Adrenal gland (tissue), 12 donors: ENCODE results near the gene WWTR1. TPM values are rescaled to one million over a fixed set of nuclear protein-coding genes. Genes with fewer than 3 reads are reported as not detected.

Experiments
- DNase-seq, 7 donors: peaks; one replicate each; pipeline ENCODE4 v3.0.0-alpha.2; 2019 to 2020
- H3K27ac ChIP-seq, 5 donors: fragments of 200-600 bp; sonication (generic) in 4 of 5; 1 replicate in 3 of 5; 2 replicates in 2 of 5; pipeline versions ENCODE4 v1.5.1 to v1.8.0; 2016 to 2020; ENCODE audit warnings: mild to moderate bottlenecking in 1 of 5
- H3K27me3 ChIP-seq: fragments of 200-600 bp; 2 replicates; pipeline ENCODE4 v1.8.0; 2021
- H3K36me3 ChIP-seq, 2 donors: fragments of 200-600 bp; replicated peaks in 1 of 2; 1 replicate in 1 of 2; 2 replicates in 1 of 2; pipeline versions ENCODE4 v1.5.1 to v1.8.0; 2018 to 2022
- H3K4me1 ChIP-seq, 2 donors: fragments of 200-600 bp; replicated peaks in 1 of 2; 1 replicate in 1 of 2; 2 replicates in 1 of 2; pipeline versions ENCODE4 v1.5.1 to v1.8.0; 2018 to 2021
- H3K4me3 ChIP-seq, 4 donors: fragments of 200-600 bp; sonication (generic) in 3 of 4; one replicate each; pipeline ENCODE4 v1.5.1; 2016 to 2018
- H3K9me3 ChIP-seq, 3 donors: fragments of 200-600 bp; sonication (generic) in 1 of 3; replicated peaks in 1 of 3; 1 replicate in 2 of 3; 2 replicates in 1 of 3; pipeline versions ENCODE4 v1.5.1 to v1.8.0; 2016 to 2021
- POLR2A ChIP-seq, 2 donors: fragments of 450-650 bp; IDR thresholded peaks; one replicate each; pipeline ENCODE4 v1.6.1; 2017; ENCODE audit warnings: antibody characterized with exemption in 2 of 2, mild to moderate bottlenecking in 2 of 2, moderate library complexity in 1 of 2
- WGBS, 4 donors: extraction: QIAGEN DNeasy Blood & Tissue Kit in 2 of 4; methylation state at CpG; one replicate each; pipeline versions ENCODE4 v1.1.5 to v1.1.7; 2013 to 2017; 5-methylcytosine and 5-hydroxymethylcytosine counted together
- intact Hi-C, 2 donors: fragments of 100-400 bp; cut with DNase I; formaldehyde crosslinking; loops; one replicate each; pipeline versions ENCODE4 v1.14.1 to v1.15.0; 2022 to 2023
- polyA plus RNA-seq, 3 donors: library from polyadenylated mRNA; stranded (reverse); fragments of 200-250 nt in 2 of 3; fragments of 350-450 nt in 1 of 3; fragmentation: Illumina TruSeq in 1 of 3; extraction: RNeasy Lipid Tissue Mini Kit (QIAGEN cat#74804) in 1 of 3; gene quantifications; one replicate each; pipeline ENCODE4 v1.2.3, GENCODE V29; 2013 to 2014
- total RNA-seq, 9 donors: library from RNA; depleted of rRNA in 4 of 9; stranded (reverse); fragments of >200 nt in 4 of 9; fragments of 120-200 nt in 1 of 9; fragmentation: NEBNext Ultra II Directional in 1 of 9; extraction: Animal tissue kit (Norgen Biotek cat#: 25700) in 1 of 9; gene quantifications; one replicate each; pipeline versions ENCODE4 v1.1.0 to v1.2.4, GENCODE V29; 2013 to 2023
- TF ChIP-seq, protein P1 (sequence below), 6 experiments: fragments of 450-650 bp in 4 of 6; fragments of 200-600 bp in 2 of 6; sonication (generic) in 1 of 6; IDR thresholded peaks; 1 replicate in 5 of 6; 2 replicates in 1 of 6; pipeline versions ENCODE4 v1.5.1 to v1.8.0; 2016 to 2021; ENCODE audit warnings: antibody characterized with exemption in 6 of 6, mild to moderate bottlenecking in 2 of 6, moderate library complexity in 1 of 6
- donor health status: healthy with polysubstance abuse.
- donor health status: Bipolar disorder and iron deficiency.
- donor health status: DM: yes; HTN: yes; CAD: no.
- donor health status: DM: no; HTN: no; CAD: no.
- donor health status: DM: no; HTN: no; CAD: no.
- donor health status: DM: yes; HTN: yes; CAD: no.

Gene WWTR1
- total and polyA plus RNA-seq, 12 donors, result 11.9 to 56.2 (median 35.6) TPM

DNA sequence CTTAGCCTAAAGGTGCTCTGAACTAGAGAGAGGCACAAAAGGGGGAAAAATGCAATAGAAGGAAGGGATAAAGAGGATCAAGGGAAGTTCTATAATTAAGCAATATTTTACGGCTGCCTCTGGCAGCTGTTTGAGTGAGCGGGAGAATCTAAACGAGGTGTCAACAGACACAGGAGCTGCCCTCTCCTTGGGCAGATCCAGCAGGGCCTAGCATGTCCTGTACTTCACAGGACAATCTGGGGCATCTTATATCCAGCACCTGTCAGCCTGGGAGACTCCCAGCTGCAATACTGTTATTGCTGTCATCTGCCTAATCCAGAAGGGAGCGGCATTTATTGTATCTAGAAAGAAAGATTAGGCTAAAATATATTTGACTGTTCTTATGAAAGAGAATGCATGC is 68.9 kb downstream of the WWTR1 start:
- TF ChIP-seq POLR2A (IDR thresholded peaks at IDR 0.05), result no peak
- H3K4me3 ChIP-seq, result no peak overlapping the region
- no peaks in the 10 kb centered on the region for H3K27me3 ChIP-seq
- H3K36me3 ChIP-seq, result no peaks in the 10 kb centered on the region
- H3K27ac ChIP-seq, result peak overlapping the region in 2 of 5 donors; percentile 2 to 60
- intact Hi-C loops, result no loop called here
- no peaks in the 10 kb centered on the region for H3K9me3 ChIP-seq
- WGBS, 4 donors, result 72 to 84% (median 78%) methylated on average over 4 of the region's 4 CpGs
- peaks cover 0 to 34% of the 10 kb centered on the region in 2 donors for H3K4me1 ChIP-seq
- DNase-seq, result no peak

DNA sequence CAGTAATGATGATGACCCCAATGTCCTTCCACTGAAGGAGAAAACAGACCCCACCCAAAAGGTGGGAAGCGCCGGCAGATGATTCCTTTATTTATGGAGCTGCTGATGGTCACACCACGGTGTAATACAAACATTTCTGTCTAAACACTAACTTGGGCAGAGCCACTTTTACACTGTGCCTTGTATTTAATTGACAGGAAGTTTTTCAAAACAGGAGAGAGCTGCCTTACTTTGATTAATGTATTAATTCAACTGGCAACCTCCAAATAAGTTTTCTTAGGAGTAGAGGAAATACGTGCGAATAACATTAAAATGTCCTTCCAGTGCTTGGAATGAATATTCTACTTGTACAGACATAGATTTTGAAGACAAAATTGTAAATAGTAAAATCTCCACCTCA is 70.4 kb downstream of the WWTR1 start:
- intact Hi-C loops, result no loop called here
- no peaks in the 10 kb centered on the region for H3K9me3 ChIP-seq
- H3K27me3 ChIP-seq, result no peaks in the 10 kb centered on the region
- no peak for TF ChIP-seq POLR2A (IDR thresholded peaks at IDR 0.05)
- TF ChIP-seq, protein P1, sequence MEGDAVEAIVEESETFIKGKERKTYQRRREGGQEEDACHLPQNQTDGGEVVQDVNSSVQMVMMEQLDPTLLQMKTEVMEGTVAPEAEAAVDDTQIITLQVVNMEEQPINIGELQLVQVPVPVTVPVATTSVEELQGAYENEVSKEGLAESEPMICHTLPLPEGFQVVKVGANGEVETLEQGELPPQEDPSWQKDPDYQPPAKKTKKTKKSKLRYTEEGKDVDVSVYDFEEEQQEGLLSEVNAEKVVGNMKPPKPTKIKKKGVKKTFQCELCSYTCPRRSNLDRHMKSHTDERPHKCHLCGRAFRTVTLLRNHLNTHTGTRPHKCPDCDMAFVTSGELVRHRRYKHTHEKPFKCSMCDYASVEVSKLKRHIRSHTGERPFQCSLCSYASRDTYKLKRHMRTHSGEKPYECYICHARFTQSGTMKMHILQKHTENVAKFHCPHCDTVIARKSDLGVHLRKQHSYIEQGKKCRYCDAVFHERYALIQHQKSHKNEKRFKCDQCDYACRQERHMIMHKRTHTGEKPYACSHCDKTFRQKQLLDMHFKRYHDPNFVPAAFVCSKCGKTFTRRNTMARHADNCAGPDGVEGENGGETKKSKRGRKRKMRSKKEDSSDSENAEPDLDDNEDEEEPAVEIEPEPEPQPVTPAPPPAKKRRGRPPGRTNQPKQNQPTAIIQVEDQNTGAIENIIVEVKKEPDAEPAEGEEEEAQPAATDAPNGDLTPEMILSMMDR (IDR thresholded peaks at IDR 0.05), result no peak
- 68 to 81% (median 75%) methylated on average over 5 of the region's 5 CpGs for WGBS, 4 donors
- DNase-seq, result no peak
- H3K4me1 ChIP-seq, result peaks cover 2 to 29% of the 10 kb centered on the region in 2 donors
- no peak overlapping the region for H3K4me3 ChIP-seq
- no peaks in the 10 kb centered on the region for H3K36me3 ChIP-seq
- H3K27ac ChIP-seq, result no peak overlapping the region

GRCh38 chr3:149586871-149587270 is 71.0 kb downstream of the WWTR1 start:
- intact Hi-C loops, result no loop called here
- no peaks in the 10 kb centered on the region for H3K36me3 ChIP-seq
- no peaks in the 10 kb centered on the region for H3K27me3 ChIP-seq
- H3K4me1 ChIP-seq, result peaks cover 7 to 29% of the 10 kb centered on the region in 2 donors
- WGBS, 4 donors, result 59 to 94% (median 89%) methylated on average over 1 of the region's 1 CpG
- no peak for TF ChIP-seq POLR2A (IDR thresholded peaks at IDR 0.05)
- TF ChIP-seq, protein P1 (IDR thresholded peaks at IDR 0.05), result no peak
- no peaks in the 10 kb centered on the region for H3K9me3 ChIP-seq
- H3K27ac ChIP-seq, result peak overlapping the region in 1 of 5 donors; percentile 26
- no peak for DNase-seq
- H3K4me3 ChIP-seq, result no peak overlapping the region

GRCh38 chr3:149585401-149585726 is 72.5 kb downstream of the WWTR1 start:
- intact Hi-C loops, result no loop called here
- no peak for DNase-seq
- TF ChIP-seq, protein P1 (IDR thresholded peaks at IDR 0.05), result no peak
- TF ChIP-seq POLR2A (IDR thresholded peaks at IDR 0.05), result no peak
- peaks cover 15 to 39% of the 10 kb centered on the region in 2 donors for H3K4me1 ChIP-seq
- no peaks in the 10 kb centered on the region for H3K27me3 ChIP-seq
- no peak overlapping the region for H3K4me3 ChIP-seq
- WGBS, 4 donors, result 71 to 95% (median 78%) methylated on average over 2 of the region's 2 CpGs
- H3K36me3 ChIP-seq, result no peaks in the 10 kb centered on the region
- H3K9me3 ChIP-seq, result no peaks in the 10 kb centered on the region
- H3K27ac ChIP-seq, result no peak overlapping the region

DNA sequence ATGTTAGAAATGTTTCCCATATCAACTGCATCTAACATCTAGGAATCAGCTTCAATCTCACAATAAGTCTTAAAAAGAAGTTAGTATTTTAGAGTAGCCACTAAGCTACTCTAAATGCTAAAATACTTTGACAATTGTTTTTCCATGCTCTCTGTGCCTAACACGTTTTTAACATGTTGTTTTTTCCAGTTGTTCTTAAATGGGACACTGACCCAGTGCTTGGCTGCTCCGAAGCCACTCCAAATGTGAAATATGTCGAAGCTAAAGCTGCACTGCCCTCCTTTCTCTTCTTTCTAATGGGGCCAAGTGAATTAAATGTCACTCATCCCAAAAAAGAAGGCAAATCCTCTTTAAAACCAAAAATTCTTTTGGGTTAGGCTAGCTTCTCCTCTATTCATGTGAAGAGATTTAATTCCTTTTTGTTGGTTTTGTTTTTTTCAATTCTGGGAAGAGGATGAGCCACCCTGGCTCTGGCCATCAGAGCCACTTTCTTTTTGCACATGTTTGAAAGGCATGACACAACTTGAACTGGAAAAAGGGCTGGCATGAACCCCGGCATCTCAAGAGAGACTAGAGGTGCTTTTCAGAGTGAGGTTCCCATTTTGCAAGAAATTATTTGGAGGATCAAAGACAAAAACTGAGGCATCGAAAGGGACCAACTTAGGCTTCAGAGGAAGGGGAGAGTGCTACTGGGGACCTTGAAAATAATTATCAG is 73.7 kb downstream of the WWTR1 start:
- TF ChIP-seq POLR2A (IDR thresholded peaks at IDR 0.05), result no peak
- TF ChIP-seq, protein P1 (IDR thresholded peaks at IDR 0.05), result no peak
- no peak for DNase-seq
- Histone ChIP-seq H3K27ac (peak overlapping the region in 3 of 5 donors; percentile 18 to 57 (median 20)), H3K27me3 (no peaks in the 10 kb centered on the region), H3K4me3 (no peak overlapping the region), H3K36me3 (no peaks in the 10 kb centered on the region), H3K4me1 (peaks cover 20 to 47% of the 10 kb centered on the region in 2 donors), H3K9me3 (no peaks in the 10 kb centered on the region)
- intact Hi-C loops, result no loop called here
- 64 to 68% (median 65%) methylated on average over 5 of the region's 5 CpGs for WGBS, 4 donors
